ENCODE measurements around the gene CPVL. TPM values are rescaled to one million over a fixed set of nuclear protein-coding genes. Genes with fewer than 3 reads are reported as not detected.

The CPVL gene
- total and polyA plus RNA-seq, 2 of the 4 experiments (the other 2 are of a cell fraction): not detected

DNA sequence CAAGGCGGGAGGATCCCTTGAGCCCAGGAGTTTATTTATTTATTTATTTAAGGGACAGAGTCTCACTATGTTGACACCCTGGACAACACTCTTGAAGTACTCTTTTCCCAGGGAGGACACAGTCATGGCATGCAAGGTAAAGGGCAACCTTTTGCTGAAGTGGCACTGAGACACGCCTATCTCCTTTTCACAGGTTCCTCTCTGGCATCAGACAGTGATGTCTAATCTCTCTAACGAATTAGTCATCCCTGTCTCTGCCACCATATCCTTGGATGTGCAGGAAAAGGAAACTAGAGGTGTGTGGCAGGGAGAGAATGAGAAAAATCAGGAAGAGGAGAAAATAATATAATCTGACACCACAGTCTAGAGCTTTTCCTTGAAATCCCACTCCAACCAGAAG lies 19.5 kb downstream of the CPVL start:
- no peak overlapping the region for H2AK9ac ChIP-seq (replicated peaks; ENCODE audit: low read depth, low read length, poor library complexity)
- H3K36me3 ChIP-seq (ENCODE audit: control insufficient read depth, insufficient read depth, low read length): no peaks in the 10 kb centered on the region
- H2BK5ac ChIP-seq (ENCODE audit: low read depth, low read length, poor library complexity, severe bottlenecking): no peak overlapping the region
- ATAC-seq (ENCODE audit: low read depth): no peak
- H3K14ac ChIP-seq (replicated peaks; ENCODE audit: low read depth, low read length): no peak overlapping the region
- H3K79me1 ChIP-seq (ENCODE audit: low read depth in 1 of 2, low read length in 2 of 2): no peaks in the 10 kb centered on the region
- no peak overlapping the region for H3K23ac ChIP-seq (ENCODE audit: low read depth, low read length)
- H3K4me1 ChIP-seq (ENCODE audit: control insufficient read depth, insufficient read depth, low read length): no peaks in the 10 kb centered on the region
- H2BK120ac ChIP-seq (ENCODE audit: low read depth, low read length): no peak overlapping the region
- H3K9me3 ChIP-seq (ENCODE audit: control insufficient read depth, insufficient read depth, low read length): no peaks in the 10 kb centered on the region
- BruUV-seq (replicated peaks): no TSS peak
- DNase-seq: no peak
- no peak overlapping the region for H4K91ac ChIP-seq (ENCODE audit: insufficient read depth, low read depth, low read length)
- no peak overlapping the region for H2BK20ac ChIP-seq (ENCODE audit: low read depth, low read length)
- intact Hi-C loops (cut with micrococcal nuclease): no loop called here
- H3K4me2 ChIP-seq (ENCODE audit: low read depth, low read length): no peak overlapping the region
- H3K4me3 ChIP-seq (ENCODE audit: insufficient read depth, low read depth, low read length): no peak overlapping the region
- in situ Hi-C loops (cut with MboI; ENCODE audit: low sequenced_read_pairs): no loop called here
- no peaks in the 10 kb centered on the region for H3K9me1 ChIP-seq (ENCODE audit: insufficient read depth, low read length)
- H4K20me1 ChIP-seq (ENCODE audit: insufficient read depth, low read length): no peaks in the 10 kb centered on the region
- H4K5ac ChIP-seq (ENCODE audit: low read depth, low read length): no peak overlapping the region
- H4K8ac ChIP-seq (ENCODE audit: low read depth in 2 of 2, low read length in 2 of 2): no peak overlapping the region
- H3K27me3 ChIP-seq (ENCODE audit: control insufficient read depth, insufficient read depth, low read length): no peaks in the 10 kb centered on the region
- H3K27ac ChIP-seq (ENCODE audit: insufficient read depth, low read length): no peak overlapping the region
- dilution Hi-C loops (cut with HindIII; ENCODE audit: low sequenced_read_pairs, unreplicated experiment): no loop called here
- ChIA-PET CTCF (no interaction called here), POLR2A (ENCODE audit: unreplicated experiment) (no interaction called here)
- no peak overlapping the region for H3K56ac ChIP-seq (ENCODE audit: extremely low read depth, insufficient read depth, low read length)
- WGBS, 2 experiments (ENCODE audit: extremely low coverage in 2 of 2, insufficient read length in 1 of 2): no CpG with 5 or more reads among the region's 3 CpGs
- no peak overlapping the region for H2AFZ ChIP-seq (replicated peaks; ENCODE audit: low read length, poor library complexity)
- TF ChIP-seq, protein P1, sequence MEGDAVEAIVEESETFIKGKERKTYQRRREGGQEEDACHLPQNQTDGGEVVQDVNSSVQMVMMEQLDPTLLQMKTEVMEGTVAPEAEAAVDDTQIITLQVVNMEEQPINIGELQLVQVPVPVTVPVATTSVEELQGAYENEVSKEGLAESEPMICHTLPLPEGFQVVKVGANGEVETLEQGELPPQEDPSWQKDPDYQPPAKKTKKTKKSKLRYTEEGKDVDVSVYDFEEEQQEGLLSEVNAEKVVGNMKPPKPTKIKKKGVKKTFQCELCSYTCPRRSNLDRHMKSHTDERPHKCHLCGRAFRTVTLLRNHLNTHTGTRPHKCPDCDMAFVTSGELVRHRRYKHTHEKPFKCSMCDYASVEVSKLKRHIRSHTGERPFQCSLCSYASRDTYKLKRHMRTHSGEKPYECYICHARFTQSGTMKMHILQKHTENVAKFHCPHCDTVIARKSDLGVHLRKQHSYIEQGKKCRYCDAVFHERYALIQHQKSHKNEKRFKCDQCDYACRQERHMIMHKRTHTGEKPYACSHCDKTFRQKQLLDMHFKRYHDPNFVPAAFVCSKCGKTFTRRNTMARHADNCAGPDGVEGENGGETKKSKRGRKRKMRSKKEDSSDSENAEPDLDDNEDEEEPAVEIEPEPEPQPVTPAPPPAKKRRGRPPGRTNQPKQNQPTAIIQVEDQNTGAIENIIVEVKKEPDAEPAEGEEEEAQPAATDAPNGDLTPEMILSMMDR (conservative IDR thresholded peaks at IDR 0.05; ENCODE audit: low read depth, low read length): no peak
- no peak overlapping the region for H3K4ac ChIP-seq (ENCODE audit: low read depth, low read length)
- no peak overlapping the region for H3K9ac ChIP-seq (ENCODE audit: low read depth, low read length)
- no peak overlapping the region for H2AK5ac ChIP-seq (ENCODE audit: low read depth, low read length)
- H2BK15ac ChIP-seq (ENCODE audit: low read depth, low read length): no peak overlapping the region
- no peak overlapping the region for H3K18ac ChIP-seq (ENCODE audit: low read depth, low read length)

Data from IMR-90 (cell line).